NCI-H1930 (cell line): ENCODE data around the gene CTH.
"Not testable (repeated sequence)": the region's sequence is repeated elsewhere in the genome, so short reads cannot be mapped to it uniquely, and the experiment has no call there.

Experiments used
- DNase-seq, 2 experiments: peaks; one replicate each; lab custom pipeline; 2025; lab: John Stamatoyannopoulos, UW

Gene CTH

GRCh38 chr1:70410604-70411359 lies at the start of gene CTH:
Gene CTH, plus strand, starts transcription at chr1:70411268. Its CDS starts 148 bp downstream, at chr1:70411416.
- peak; percentile 88 for DNase-seq

- DNase-seq = no peak
These were observed 49.2 kb upstream of the CTH start for GRCh38 chr1:70361727-70362398.

GRCh38 chr1:70364439-70364838 lies 46.6 kb upstream of the CTH start:
- DNase-seq = no peak

DNA sequence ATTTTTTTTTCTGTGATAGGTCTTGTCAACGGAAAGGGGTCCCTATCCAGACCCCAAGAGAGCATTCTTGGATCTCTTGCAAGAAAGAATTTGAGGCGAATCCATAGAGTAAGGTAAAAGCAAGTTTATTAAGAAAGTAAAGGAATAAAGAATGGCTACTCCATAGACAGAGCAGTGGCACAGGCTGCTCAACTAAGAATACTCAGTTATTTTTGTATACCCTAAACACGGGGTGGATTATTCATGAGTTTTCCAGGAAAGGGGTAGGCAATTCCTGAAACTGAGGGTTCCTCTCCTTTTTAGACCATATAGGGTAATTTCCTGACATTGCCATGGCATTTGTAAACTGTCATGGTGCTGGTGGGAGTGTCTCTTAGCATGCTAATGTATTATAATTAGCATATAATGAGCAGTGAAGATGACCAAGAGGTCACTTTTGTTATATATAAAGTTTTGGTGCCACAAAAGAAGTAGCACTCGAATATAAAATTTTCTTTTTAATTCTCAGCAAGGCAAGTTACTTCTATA lies 44.6 kb upstream of the CTH start:
- not testable (repeated sequence) for DNase-seq

GRCh38 chr1:70366997-70367396 lies 44.1 kb upstream of the CTH start:
- DNase-seq = not testable (repeated sequence)

DNA sequence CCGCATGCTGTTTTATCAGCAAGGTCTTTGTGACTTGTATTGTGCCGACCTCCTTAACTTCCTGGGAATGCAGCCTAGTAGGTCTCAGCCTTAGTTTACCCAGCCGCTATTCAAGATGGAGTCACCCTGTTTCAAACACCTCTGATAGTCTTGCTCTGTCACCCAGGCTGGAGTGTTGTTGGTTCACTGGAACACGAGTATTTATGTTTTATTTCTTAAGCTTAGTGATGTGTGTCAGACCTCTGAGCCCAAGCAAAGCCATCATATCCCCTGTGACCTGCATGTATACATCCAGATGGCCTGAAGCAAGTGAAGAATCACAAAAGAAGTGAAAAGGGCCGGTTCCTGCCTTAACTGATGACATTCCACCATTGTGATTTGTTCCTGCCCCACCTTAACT lies 43.7 kb upstream of the CTH start:
- not testable (repeated sequence) for DNase-seq

GRCh38 chr1:70371586-70371985 lies 39.5 kb upstream of the CTH start:
- DNase-seq = not testable (repeated sequence)

DNA sequence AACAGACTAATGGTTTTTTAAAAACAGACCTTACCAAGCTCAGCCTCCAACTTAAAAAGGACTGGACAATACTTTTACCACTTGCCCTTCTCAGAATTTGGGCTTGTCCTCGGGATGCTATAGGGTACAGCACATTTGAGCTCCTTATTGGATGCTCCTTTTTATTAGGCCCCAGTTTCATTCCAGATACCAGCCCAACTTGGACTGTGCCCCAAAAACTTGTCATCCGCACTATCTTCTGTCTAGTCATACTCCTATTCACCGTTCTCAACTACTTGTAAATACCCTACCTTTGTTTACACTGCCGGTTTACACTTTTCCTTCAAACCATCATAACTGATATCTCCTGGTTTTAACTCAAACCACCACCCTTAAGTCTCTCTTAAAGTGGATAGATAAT lies 38.6 kb upstream of the CTH start:
- DNase-seq = no peak

- not testable (repeated sequence) for DNase-seq
These were observed 37.5 kb upstream of the CTH start for GRCh38 chr1:70373580-70373979.

DNA sequence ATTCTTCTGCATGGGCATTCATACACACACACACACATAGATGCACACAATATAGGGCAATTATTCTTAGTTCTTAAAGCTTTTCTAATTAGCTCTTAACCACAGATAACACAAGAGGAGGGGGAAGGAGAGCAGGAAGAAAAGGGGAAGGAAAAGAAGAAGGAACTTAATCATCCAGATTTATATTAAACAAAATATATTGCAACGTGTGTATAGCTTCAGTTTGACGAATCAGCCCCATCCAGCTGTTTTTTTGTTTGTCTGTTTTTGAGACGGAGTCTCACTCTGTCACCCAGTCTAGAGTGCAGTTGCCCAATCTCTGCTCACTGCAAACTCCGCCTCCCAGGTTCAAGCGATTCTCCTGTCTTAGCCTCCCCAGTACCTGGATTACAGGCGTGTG lies 34.9 kb upstream of the CTH start:
- no peak for DNase-seq

GRCh38 chr1:70382682-70383081 lies 28.4 kb upstream of the CTH start:
- no peak for DNase-seq

GRCh38 chr1:70383483-70383882 lies 27.6 kb upstream of the CTH start:
- no peak for DNase-seq

- DNase-seq = no peak
These were observed 26.5 kb upstream of the CTH start for GRCh38 chr1:70384542-70384941.

- DNase-seq = no peak
These were observed 25.6 kb upstream of the CTH start for GRCh38 chr1:70385477-70385876.

DNA sequence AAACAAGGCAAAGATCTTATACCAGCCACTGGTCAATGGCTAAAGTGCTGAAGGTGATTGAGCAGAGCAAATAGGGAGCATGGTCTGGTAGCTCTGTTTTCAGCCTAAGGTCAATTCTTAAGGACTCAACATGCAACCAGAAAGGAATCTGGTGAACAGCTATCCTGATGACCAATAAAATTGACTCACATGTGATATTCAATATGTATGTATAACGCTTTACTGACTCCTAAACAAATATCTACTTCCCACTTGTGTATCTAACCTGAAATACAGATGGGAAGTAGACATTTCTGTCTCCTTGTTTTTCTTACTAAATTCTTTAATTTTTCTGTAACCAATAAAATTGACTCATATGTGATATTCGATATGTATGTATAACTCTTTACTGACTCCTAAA lies 24.9 kb upstream of the CTH start:
- no peak for DNase-seq

GRCh38 chr1:70387507-70387906 lies 23.6 kb upstream of the CTH start:
- no peak for DNase-seq

GRCh38 chr1:70392626-70393025 lies 18.4 kb upstream of the CTH start:
- DNase-seq = no peak

GRCh38 chr1:70396607-70397006 lies 14.5 kb upstream of the CTH start:
- no peak for DNase-seq

- DNase-seq = no peak
These were observed 14.1 kb upstream of the CTH start for GRCh38 chr1:70397013-70397412.

DNA sequence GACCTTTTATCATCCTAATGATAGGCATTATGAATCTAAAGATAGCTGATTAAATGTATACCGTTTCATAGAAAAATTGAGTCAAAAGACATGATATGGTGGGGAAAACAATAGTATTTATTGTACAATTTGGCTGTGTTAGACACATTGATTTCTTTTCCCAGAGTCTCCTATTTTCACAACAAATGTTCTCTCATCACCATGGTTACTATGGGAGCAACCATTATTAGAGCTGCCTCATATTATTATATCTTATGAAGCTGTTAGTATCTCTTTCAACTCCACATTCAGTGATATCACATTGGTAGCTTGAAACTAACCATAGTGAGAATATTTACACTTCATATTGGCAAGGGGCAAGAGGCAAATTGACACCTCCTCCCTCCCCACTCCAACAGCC lies 10.7 kb upstream of the CTH start:
- no peak for DNase-seq

DNA sequence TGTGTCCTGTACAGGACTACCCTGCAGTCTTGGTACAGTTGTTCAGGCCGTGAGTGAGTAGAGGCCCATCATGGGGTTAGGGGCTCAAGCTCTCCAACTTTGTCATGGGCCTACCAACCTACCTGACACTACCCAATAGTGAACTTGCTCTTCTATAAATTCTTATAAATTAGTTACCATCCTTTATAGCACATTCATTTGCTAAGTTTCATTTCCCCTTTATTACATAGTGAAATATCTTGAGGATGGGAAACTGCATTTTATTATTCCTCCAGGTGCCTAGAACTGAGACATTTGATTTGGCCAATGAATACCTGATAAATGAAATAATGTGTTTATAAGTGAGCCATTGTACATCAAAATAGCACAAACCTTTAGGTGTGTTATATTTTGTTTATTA lies 9.1 kb upstream of the CTH start:
- no peak for DNase-seq

DNA sequence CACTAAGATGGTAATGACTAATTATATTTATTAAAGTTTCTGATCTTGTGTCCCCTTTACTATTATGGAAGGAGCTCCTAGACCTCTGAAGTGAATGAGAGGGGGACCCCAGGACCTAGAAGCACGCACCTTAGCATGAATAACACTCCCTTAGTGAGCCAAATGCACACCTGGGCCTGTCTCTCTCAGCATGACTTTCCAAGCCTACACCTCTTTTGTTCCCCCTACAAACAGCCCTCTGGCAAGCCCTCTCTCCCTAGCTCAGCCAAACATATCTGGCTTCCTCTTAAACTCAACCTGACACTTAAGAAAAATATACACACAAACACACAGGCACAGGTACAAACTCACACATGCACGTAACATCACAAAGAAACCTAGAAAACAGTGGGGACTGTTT lies 7.3 kb upstream of the CTH start:
- no peak for DNase-seq

- DNase-seq = no peak
These were observed 5.2 kb upstream of the CTH start for GRCh38 chr1:70405780-70406416.
